IMR-90 (cell line): ENCODE data around the gene PIEZO2.

Experiments
- CEBPB ChIP-seq: IDR thresholded peaks from 2 replicates; pipeline ENCODE4 v1.6.1; 2012; ENCODE audit warnings: low read depth, low read length, improper control_type of control experiment
- MAFK ChIP-seq: IDR thresholded peaks from 2 replicates; pipeline ENCODE4 v1.6.1; 2012; ENCODE audit warnings: low read depth, low read length, improper control_type of control experiment
- MAZ ChIP-seq: IDR thresholded peaks from 2 replicates; pipeline ENCODE4 v1.6.1; 2012; ENCODE audit warnings: low read depth, mild to moderate bottlenecking, low read length, improper control_type of control experiment, moderate library complexity, borderline replicate concordance
- MXI1 ChIP-seq: IDR thresholded peaks from 2 replicates; pipeline ENCODE4 v1.6.1; 2012; ENCODE audit warnings: low read depth, mild to moderate bottlenecking, low read length, moderate library complexity, borderline replicate concordance
- NFE2L2 ChIP-seq: fragments of 150-350 bp; IDR thresholded peaks from 2 replicates; pipeline ENCODE4 v1.6.1; 2016; ENCODE audit warnings: low read depth, mild to moderate bottlenecking, low read length
- POLR2A ChIP-seq: IDR thresholded peaks from 2 replicates; pipeline ENCODE4 v1.6.1; 2012; ENCODE audit warnings: mild to moderate bottlenecking, low read depth, low read length
- RAD21 ChIP-seq: IDR thresholded peaks from 2 replicates; pipeline ENCODE4 v1.6.1; 2012; ENCODE audit warnings: low read length, improper control_type of control experiment
- RCOR1 ChIP-seq: IDR thresholded peaks from 2 replicates; pipeline ENCODE4 v1.6.1; 2012; ENCODE audit warnings: mild to moderate bottlenecking, low read length, improper control_type of control experiment; ENCODE audit not compliant: insufficient replicate concordance
- RFX5 ChIP-seq: IDR thresholded peaks from 2 replicates; pipeline ENCODE4 v1.8.0; 2012; ENCODE audit warnings: low read depth, mild to moderate bottlenecking, low read length, moderate library complexity
- TF ChIP-seq, protein P1 (sequence below): conservative IDR thresholded peaks from 2 replicates; pipeline ENCODE4 v1.5.1; 2012; ENCODE audit warnings: mild to moderate bottlenecking, low read depth, low read length, improper control_type of control experiment

DNA sequence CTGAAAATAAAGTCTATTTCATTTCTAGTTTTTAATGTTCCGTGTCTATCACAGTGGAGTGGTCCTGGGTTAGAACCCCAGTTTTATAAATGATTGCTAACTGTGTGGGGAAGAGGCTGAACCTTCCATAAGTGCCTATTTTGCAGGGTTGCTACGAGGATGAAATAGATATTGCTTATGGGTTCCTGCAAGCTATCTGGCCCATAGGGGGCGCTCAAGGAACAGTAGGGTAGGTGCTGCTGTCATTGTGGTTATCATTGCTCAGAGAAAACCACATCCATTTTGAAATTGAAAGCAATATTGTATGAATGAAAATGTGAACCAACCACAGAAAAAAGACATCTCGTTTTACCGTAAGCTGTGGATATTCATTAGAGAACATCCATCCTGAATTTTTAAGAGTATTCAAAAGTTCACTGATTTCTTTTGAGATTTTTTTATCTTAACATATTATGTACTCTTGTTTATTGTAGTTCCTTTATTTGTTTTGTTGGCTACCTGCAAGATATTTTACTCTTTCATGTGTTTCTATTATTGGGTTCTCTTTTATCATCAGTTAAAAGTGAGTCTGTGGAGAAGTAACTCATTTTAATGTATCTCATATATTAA is 362.0 kb downstream of the PIEZO2 start:
- TF ChIP-seq POLR2A (no peak), RFX5 (no peak), MXI1 (no peak), RAD21 (peak; percentile 75), MAFK (no peak), NFE2L2 (no peak), MAZ (no peak), RCOR1 (no peak), CEBPB (no peak)
- TF ChIP-seq, protein P1, sequence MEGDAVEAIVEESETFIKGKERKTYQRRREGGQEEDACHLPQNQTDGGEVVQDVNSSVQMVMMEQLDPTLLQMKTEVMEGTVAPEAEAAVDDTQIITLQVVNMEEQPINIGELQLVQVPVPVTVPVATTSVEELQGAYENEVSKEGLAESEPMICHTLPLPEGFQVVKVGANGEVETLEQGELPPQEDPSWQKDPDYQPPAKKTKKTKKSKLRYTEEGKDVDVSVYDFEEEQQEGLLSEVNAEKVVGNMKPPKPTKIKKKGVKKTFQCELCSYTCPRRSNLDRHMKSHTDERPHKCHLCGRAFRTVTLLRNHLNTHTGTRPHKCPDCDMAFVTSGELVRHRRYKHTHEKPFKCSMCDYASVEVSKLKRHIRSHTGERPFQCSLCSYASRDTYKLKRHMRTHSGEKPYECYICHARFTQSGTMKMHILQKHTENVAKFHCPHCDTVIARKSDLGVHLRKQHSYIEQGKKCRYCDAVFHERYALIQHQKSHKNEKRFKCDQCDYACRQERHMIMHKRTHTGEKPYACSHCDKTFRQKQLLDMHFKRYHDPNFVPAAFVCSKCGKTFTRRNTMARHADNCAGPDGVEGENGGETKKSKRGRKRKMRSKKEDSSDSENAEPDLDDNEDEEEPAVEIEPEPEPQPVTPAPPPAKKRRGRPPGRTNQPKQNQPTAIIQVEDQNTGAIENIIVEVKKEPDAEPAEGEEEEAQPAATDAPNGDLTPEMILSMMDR = peak; percentile 84
